ENCODE results near the gene ZNF324.
A peak's percentile ranks its signal among the peaks of the same experiment; 100 is the strongest.

DNA sequence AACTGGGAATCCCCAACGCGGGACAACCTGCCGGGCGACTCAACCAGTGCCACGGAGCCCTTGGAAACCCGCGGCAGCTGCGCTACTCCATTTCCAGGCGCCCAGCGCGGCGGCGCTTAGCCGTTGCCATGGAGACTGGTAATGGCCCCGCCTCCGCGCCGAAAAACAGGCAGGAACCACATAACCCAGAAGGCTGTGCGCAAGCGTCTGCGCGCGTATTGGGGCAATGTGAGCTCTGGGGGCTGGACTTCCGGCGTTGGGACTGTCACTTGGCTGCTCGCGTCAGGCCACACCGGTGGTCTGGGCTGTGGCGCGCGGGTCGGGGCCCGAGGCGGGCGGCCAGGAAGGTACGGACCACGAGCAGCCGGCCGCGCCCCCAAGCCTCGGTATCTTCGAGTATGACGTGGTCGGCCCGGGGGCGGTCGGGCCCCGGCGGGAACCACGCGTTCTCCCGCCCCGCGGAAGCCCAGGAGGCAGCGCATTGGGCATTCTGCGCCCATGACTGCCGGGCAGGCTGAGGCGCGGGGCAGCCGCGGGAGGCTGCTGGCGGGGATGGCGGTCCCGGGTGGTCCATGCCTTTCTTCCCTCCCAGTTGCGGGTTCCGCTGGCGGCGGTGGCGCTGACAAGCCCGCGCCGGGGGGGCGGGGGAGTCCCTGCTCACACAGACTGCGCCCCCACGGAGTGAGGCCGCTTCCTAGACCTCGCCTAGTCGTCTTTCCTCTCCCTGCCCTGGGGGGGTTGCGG, 15.3 kb upstream of the ZNF324 start, which contains the start of gene ZNF324B:
- TF ChIP-seq REST (IDR thresholded peaks at IDR 0.05; ENCODE audit: insufficient read depth in 1 of 2, low read depth in 2 of 2, low read length in 2 of 2) (0 out of 4 replicates have a peak, but pooled peaks of 1 of the 2 experiments have one; percentile 28), SIN3A (IDR thresholded peaks at IDR 0.05; ENCODE audit: borderline replicate concordance, insufficient read depth, low read length) (no peak), POLR2AphosphoS5 (IDR thresholded peaks at IDR 0.05; ENCODE audit: low read depth, low read length) (peak; percentile 83)
